GM12878 (cell line): ENCODE results near the gene BEST3. TPM values are rescaled to one million over a fixed set of nuclear protein-coding genes. Genes with fewer than 3 reads are reported as not detected.

ENCODE experiments used
- ATAC-seq: fragments of 200-7000 bp; cut with Tn5 transposase; 3 replicates; pipeline ENCODE4 v1.9.1; 2020; ENCODE audit warnings: mild to moderate bottlenecking, moderate library complexity
- BruUV-seq: library from RNA; stranded (reverse); fragments of 400-500 nt; replicated peaks from 2 replicates; lab custom pipeline; 2021; lab: Mats Ljungman, UMichigan
- CTCF ChIA-PET: fragments of 300-600 bp; sonication (Branson Sonifier 250); formaldehyde crosslinking; extraction: SDS; loops from one replicate; lab custom pipeline; 2021; ENCODE audit warnings: inconsistent platforms; lab: Yijun Ruan, JAX
- POLR2A ChIA-PET: fragments of 350-600 bp; formaldehyde crosslinking; extraction: SDS; loops from one replicate; lab custom pipeline; 2021; ENCODE audit warnings: inconsistent platforms; lab: Charles Lee
- RAD21 ChIA-PET: fragments of 300-600 bp; sonication (Branson Sonifier 250); formaldehyde crosslinking; loops from one replicate; lab custom pipeline; 2023; ENCODE audit warnings: antibody characterized with exemption; ENCODE audit not compliant: unreplicated experiment; lab: Charles Lee
- SMC1A ChIA-PET: fragments of 300-600 bp; sonication (Branson Sonifier 250); formaldehyde crosslinking; loops from one replicate; lab custom pipeline; 2023; ENCODE audit not compliant: unreplicated experiment, uncharacterized antibody; lab: Charles Lee
- DNase-seq: peaks from one replicate; pipeline ENCODE4 v3.0.0-alpha.2; 2011; ENCODE audit warnings: low read depth, low spot score
- FAIRE-seq: peaks from 3 replicates; lab custom pipeline; 2011; peaks lifted over from hg19 to GRCh38; lab: Jason Lieb, UNC
- H2AFZ ChIP-seq: 2 replicates; pipeline ENCODE4 v1.6.0; 2011; ENCODE audit warnings: low read depth, low read length, control low read depth; ENCODE audit not compliant: control insufficient read depth
- H3K27ac ChIP-seq: 2 replicates; pipeline ENCODE4 v1.5.1; 2011; ENCODE audit warnings: control low read depth; ENCODE audit not compliant: control insufficient read depth, insufficient read depth
- H3K27me3 ChIP-seq, 2 experiments: replicated peaks in 1 of 2; 2 replicates each; pipeline versions ENCODE4 v1.6.0 to v1.6.1; 2011; ENCODE audit warnings: low read length in 1 of 2; ENCODE audit not compliant: control insufficient read depth in 2 of 2, insufficient read depth in 2 of 2
- H3K36me3 ChIP-seq, 2 experiments: 2 replicates each; pipeline ENCODE4 v1.5.1; 2011; ENCODE audit warnings: low read length in 1 of 2; ENCODE audit not compliant: control insufficient read depth in 2 of 2, insufficient read depth in 2 of 2
- H3K4me1 ChIP-seq: 2 replicates; pipeline ENCODE4 v1.6.1; 2011; ENCODE audit warnings: mild to moderate bottlenecking, low read length, moderate library complexity, mixed read lengths; ENCODE audit not compliant: control insufficient read depth, insufficient read depth
- H3K4me2 ChIP-seq: 2 replicates; pipeline ENCODE4 v1.6.0; 2011; ENCODE audit warnings: control low read depth; ENCODE audit not compliant: control insufficient read depth, insufficient read depth
- H3K4me3 ChIP-seq: fragments of 200-600 bp; sonication (generic); 2 replicates; pipeline ENCODE4 v1.5.1; 2016
- H3K79me2 ChIP-seq: 2 replicates; pipeline ENCODE4 v1.6.0; 2011; ENCODE audit warnings: low read length; ENCODE audit not compliant: control insufficient read depth, insufficient read depth
- H3K9ac ChIP-seq: 2 replicates; pipeline ENCODE4 v1.8.0; 2011; ENCODE audit warnings: low read length, control low read depth, mixed read lengths; ENCODE audit not compliant: control insufficient read depth, insufficient read depth
- H3K9me3 ChIP-seq: replicated peaks from 3 replicates; pipeline ENCODE4 v1.5.1; 2011; ENCODE audit warnings: mild to moderate bottlenecking, low read length; ENCODE audit not compliant: control insufficient read depth, insufficient read depth
- H4K20me1 ChIP-seq: 2 replicates; pipeline ENCODE4 v1.6.0; 2011; ENCODE audit not compliant: control insufficient read depth, insufficient read depth
- CEBPZ ChIP-seq: fragments of 150-350 bp; IDR thresholded peaks from 2 replicates; pipeline ENCODE4 v1.6.1; 2016; ENCODE audit warnings: low read depth, low read length
- ESRRA ChIP-seq: IDR thresholded peaks from 2 replicates; pipeline ENCODE4 v1.6.1; 2012; ENCODE audit warnings: mild to moderate bottlenecking, low read length, improper control_type of control experiment
- KDM1A ChIP-seq: fragments of 200-600 bp; sonication (generic); IDR thresholded peaks from 2 replicates; pipeline ENCODE4 v1.6.1; 2016; ENCODE audit warnings: borderline replicate concordance
- NR2C1 ChIP-seq: fragments of 450-650 bp; IDR thresholded peaks from 2 replicates; pipeline ENCODE4 v1.6.1; 2017; ENCODE audit warnings: antibody characterized with exemption, mild to moderate bottlenecking, moderate library complexity
- RFX5 ChIP-seq: IDR thresholded peaks from 2 replicates; pipeline ENCODE4 v1.6.1; 2011; ENCODE audit warnings: low read depth, low read length, improper control_type of control experiment
- WGBS: methylation state at CpG from one replicate; pipeline ENCODE4 v1.1.6; 2016; ENCODE audit warnings: low lambda C conversion rate; ENCODE audit not compliant: insufficient replicate concordance, insufficient coverage; ENCODE audit errors: missing lambda C conversion rate; 5-methylcytosine and 5-hydroxymethylcytosine counted together
- in situ Hi-C: fragments of 300-500 bp; cut with MboI; formaldehyde crosslinking; loops from 9 replicates; pipeline ENCODE4 v1.14.3; 2018; ENCODE audit warnings: mixed read lengths
- intact Hi-C: fragments of 100-400 bp; cut with micrococcal nuclease; formaldehyde crosslinking; loops from one replicate; pipeline ENCODE4 v1.14.2; 2022; ENCODE audit not compliant: unreplicated experiment
- polyA plus RNA-seq, 11 experiments: library from polyadenylated mRNA; depleted of rRNA in 4 of 11; unstranded in 6 of 11; stranded (reverse) in 5 of 11; fragments of >200 nt; fragmentation: Nextera tagmentation in 4 of 11; fragmentation: Illumina TruSeq in 1 of 11; extraction: Ambion mirVana in 4 of 11; extraction: Trizol in 1 of 11; gene quantifications; 1 replicate in 1 of 11; 2 replicates in 10 of 11; pipeline versions ENCODE4 v1.2.1 to v1.2.3, GENCODE V29; 2011 to 2016; ENCODE audit warnings: inconsistent platforms in 2 of 11, missing spikeins in 2 of 11, low read depth in 1 of 11
- total RNA-seq, 4 experiments: library from RNA; depleted of rRNA in 3 of 4; stranded (reverse); fragments of >200 nt in 3 of 4; fragmentation: Illumina TruSeq in 1 of 4; extraction: Trizol in 1 of 4; gene quantifications; 2 replicates each; pipeline versions ENCODE4 v1.2.1 to v1.2.3, GENCODE V29; 2013 to 2021
- TF ChIP-seq, protein P1 (sequence below): IDR thresholded peaks from 2 replicates; pipeline ENCODE4 v1.6.1; 2012; ENCODE audit warnings: low read length, inconsistent platforms
- TF ChIP-seq, protein P2 (sequence below): fragments of 450-650 bp; IDR thresholded peaks from 2 replicates; pipeline ENCODE4 v1.6.1; 2016; ENCODE audit warnings: mild to moderate bottlenecking

BEST3 gene
- total and polyA plus RNA-seq, 10 of the 15 experiments (the other 5 are each of a cell fraction or from before 2014, with no cell fraction given): not detected

GRCh38 chr12:69642531-69642930 lies 56.6 kb downstream of the BEST3 start:
- in situ Hi-C loops: loop anchor here (10.0 kb wide), 1 partner anchor 498 kb away; no protein-coding TSS in a partner anchor
- ChIA-PET CTCF (interaction anchor here (6.6 kb wide), 1 partner anchor 285 kb away, joined by 93 read pairs; no protein-coding TSS in a partner anchor), RAD21 (no interaction called here), POLR2A (interaction anchor here (0.5 kb wide), 1 partner anchor 44 kb away, joined by 3 read pairs; no protein-coding TSS in a partner anchor), SMC1A (no interaction called here)
- H3K4me3 ChIP-seq: no peak overlapping the region
- no peaks in the 10 kb centered on the region for H3K27me3 ChIP-seq
- FAIRE-seq: no peak
- WGBS: 66% methylated on average over 6 of the region's 6 CpGs
- BruUV-seq: no TSS peak
- H3K4me1 ChIP-seq: no peaks in the 10 kb centered on the region
- H3K27ac ChIP-seq: no peak overlapping the region
- no peaks in the 10 kb centered on the region for H3K9me3 ChIP-seq
- intact Hi-C loops: no loop called here
- no peak overlapping the region for H3K9ac ChIP-seq
- no peak; the same call in 2 of the 3 replicates for ATAC-seq
- TF ChIP-seq KDM1A (no peak), RFX5 (no peak), ESRRA (no peak), CEBPZ (no peak), NR2C1 (no peak)
- TF ChIP-seq, protein P1, sequence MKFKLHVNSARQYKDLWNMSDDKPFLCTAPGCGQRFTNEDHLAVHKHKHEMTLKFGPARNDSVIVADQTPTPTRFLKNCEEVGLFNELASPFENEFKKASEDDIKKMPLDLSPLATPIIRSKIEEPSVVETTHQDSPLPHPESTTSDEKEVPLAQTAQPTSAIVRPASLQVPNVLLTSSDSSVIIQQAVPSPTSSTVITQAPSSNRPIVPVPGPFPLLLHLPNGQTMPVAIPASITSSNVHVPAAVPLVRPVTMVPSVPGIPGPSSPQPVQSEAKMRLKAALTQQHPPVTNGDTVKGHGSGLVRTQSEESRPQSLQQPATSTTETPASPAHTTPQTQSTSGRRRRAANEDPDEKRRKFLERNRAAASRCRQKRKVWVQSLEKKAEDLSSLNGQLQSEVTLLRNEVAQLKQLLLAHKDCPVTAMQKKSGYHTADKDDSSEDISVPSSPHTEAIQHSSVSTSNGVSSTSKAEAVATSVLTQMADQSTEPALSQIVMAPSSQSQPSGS: no peak
- TF ChIP-seq, protein P2, sequence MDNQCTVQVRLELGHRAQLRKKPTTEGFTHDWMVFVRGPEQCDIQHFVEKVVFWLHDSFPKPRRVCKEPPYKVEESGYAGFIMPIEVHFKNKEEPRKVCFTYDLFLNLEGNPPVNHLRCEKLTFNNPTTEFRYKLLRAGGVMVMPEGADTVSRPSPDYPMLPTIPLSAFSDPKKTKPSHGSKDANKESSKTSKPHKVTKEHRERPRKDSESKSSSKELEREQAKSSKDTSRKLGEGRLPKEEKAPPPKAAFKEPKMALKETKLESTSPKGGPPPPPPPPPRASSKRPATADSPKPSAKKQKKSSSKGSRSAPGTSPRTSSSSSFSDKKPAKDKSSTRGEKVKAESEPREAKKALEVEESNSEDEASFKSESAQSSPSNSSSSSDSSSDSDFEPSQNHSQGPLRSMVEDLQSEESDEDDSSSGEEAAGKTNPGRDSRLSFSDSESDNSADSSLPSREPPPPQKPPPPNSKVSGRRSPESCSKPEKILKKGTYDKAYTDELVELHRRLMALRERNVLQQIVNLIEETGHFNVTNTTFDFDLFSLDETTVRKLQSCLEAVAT: no peak
- H2AFZ ChIP-seq: no peak overlapping the region
- DNase-seq: no peak
- H3K36me3 ChIP-seq: no peaks in the 10 kb centered on the region
- H3K4me2 ChIP-seq: no peak overlapping the region
- H3K79me2 ChIP-seq: no peaks in the 10 kb centered on the region
- H4K20me1 ChIP-seq: no peaks in the 10 kb centered on the region
